Activated B cell treated with CpG ODN at 0.5 μM for 24 hours (primary cell): Measurements from ENCODE around the gene NPAS2. TPM values are rescaled to one million over a fixed set of nuclear protein-coding genes. Genes with fewer than 3 reads are reported as not detected.

ENCODE experiments used
- ATAC-seq: fragments of 200-7000 bp; cut with Tn5 transposase; one replicate; pipeline ENCODE4 v1.10.0; 2021; ENCODE audit warnings: low read depth, mild to moderate bottlenecking, moderate library complexity
- CTCF ChIA-PET: fragments of 350-600 bp; sonication (Branson Sonifier 250); formaldehyde crosslinking; loops from one replicate; lab custom pipeline; 2021; ENCODE audit warnings: antibody characterized with exemption; lab: Charles Lee
- POLR2A ChIA-PET: fragments of 350-600 bp; sonication (Branson Sonifier 250); formaldehyde crosslinking; loops from one replicate; lab custom pipeline; 2021; ENCODE audit warnings: antibody characterized with exemption; lab: Charles Lee
- DNase-seq: peaks from one replicate; pipeline ENCODE4 v3.0.0; 2022
- H3K27ac Mint-ChIP-seq: one replicate; pipeline ENCODE4 v1.8.0; 2020; ENCODE audit warnings: mixed read lengths
- H3K27me3 Mint-ChIP-seq: one replicate; pipeline ENCODE4 v1.8.0; 2021; ENCODE audit warnings: mixed read lengths
- H3K36me3 Mint-ChIP-seq: one replicate; pipeline ENCODE4 v1.8.0; 2021; ENCODE audit warnings: low read depth, mixed read lengths
- H3K4me1 Mint-ChIP-seq: one replicate; pipeline ENCODE4 v1.8.0; 2021; ENCODE audit warnings: mixed read lengths
- H3K4me3 Mint-ChIP-seq: one replicate; pipeline ENCODE4 v1.8.0; 2020; ENCODE audit warnings: mild to moderate bottlenecking, mixed read lengths
- H3K9me3 Mint-ChIP-seq: one replicate; pipeline ENCODE4 v1.8.0; 2020; ENCODE audit warnings: mixed read lengths
- intact Hi-C: fragments of 100-400 bp; cut with micrococcal nuclease; formaldehyde crosslinking; loops from one replicate; pipeline ENCODE4 v1.15.1; 2024
- total RNA-seq: library from RNA; stranded (reverse); gene quantifications from 2 replicates; pipeline ENCODE4 v1.2.3, GENCODE V29; 2022
- TF ChIP-seq, protein P1 (sequence below): fragments of 200-600 bp; IDR thresholded peaks from one replicate; pipeline ENCODE4 v1.8.0; 2022; ENCODE audit warnings: antibody characterized with exemption, mild to moderate bottlenecking

The NPAS2 gene
- total RNA-seq, 1 donor from 2014 or later: not detected

DNA sequence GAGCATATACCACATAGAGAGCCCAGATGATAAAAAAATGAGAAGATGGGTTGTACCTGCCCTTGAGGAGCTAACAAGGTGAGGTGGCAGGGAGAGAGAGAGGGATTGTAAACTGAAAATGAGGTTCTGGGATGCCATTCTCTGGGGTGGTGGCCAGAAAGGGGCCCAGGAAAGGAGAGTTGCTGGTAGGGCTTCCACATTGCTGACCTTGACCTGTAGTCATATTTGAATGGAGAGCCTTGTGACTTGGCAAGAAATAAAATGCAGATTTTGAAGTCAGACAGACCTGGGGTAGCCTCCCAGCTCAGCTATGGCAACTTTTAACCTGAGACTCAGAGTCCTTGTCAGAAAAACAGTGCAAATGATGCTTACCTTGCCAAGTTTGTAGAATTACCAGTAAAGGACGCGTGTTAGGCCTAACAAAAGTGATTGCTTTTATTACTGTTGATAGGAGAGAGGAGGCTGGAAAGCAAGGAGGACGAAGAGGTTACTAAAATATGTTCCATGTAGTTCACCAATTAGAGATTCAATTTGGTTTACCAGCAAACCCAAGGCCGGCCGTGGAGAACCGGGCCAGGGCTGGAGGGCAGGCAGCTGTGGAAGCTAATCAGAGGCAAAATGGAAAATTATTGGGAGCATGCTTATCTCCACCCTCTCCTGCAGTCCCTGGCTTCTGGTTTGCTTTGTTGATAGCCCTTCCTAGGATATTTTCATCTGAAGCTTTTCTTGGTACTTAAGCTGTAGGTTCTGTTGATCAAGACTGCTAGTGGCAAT, 3.9 kb downstream of the NPAS2 start:
- ATAC-seq (no peak), DNase-seq (no peak)
- Mint-ChIP-seq H3K9me3 (peaks cover 13% of the 10 kb centered on the region), H3K36me3 (no peaks in the 10 kb centered on the region), H3K27ac (no peak overlapping the region), H3K27me3 (peaks cover 32% of the 10 kb centered on the region), H3K4me3 (no peak overlapping the region), H3K4me1 (no peaks in the 10 kb centered on the region)
- TF ChIP-seq, protein P1, sequence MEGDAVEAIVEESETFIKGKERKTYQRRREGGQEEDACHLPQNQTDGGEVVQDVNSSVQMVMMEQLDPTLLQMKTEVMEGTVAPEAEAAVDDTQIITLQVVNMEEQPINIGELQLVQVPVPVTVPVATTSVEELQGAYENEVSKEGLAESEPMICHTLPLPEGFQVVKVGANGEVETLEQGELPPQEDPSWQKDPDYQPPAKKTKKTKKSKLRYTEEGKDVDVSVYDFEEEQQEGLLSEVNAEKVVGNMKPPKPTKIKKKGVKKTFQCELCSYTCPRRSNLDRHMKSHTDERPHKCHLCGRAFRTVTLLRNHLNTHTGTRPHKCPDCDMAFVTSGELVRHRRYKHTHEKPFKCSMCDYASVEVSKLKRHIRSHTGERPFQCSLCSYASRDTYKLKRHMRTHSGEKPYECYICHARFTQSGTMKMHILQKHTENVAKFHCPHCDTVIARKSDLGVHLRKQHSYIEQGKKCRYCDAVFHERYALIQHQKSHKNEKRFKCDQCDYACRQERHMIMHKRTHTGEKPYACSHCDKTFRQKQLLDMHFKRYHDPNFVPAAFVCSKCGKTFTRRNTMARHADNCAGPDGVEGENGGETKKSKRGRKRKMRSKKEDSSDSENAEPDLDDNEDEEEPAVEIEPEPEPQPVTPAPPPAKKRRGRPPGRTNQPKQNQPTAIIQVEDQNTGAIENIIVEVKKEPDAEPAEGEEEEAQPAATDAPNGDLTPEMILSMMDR: no peak
- intact Hi-C loops: no loop called here
- POLR2A ChIA-PET: no interaction called here
- CTCF ChIA-PET: no interaction called here

DNA sequence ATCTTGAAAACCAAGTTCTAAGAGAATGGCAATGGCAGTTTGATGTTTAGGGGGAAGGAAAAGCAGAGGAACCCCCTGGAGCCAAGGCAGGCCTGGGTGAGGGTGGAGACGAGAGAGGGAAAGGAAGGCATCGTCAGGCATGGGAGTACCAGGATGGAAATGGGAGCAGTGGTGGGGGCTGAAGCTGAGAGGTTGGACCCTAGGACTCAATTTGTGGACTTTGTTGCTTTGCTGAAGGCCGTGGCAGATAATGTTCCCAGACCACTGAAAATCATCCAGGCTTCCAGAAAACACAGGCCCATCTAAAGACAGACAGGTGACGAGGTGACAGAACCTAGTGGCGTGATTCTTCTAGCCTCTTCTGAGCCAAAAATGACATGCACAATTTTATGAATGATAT, 4.9 kb downstream of the NPAS2 start:
- Mint-ChIP-seq H3K27ac (no peak overlapping the region), H3K4me1 (no peaks in the 10 kb centered on the region), H3K36me3 (no peaks in the 10 kb centered on the region), H3K4me3 (no peak overlapping the region), H3K9me3 (peaks cover 14% of the 10 kb centered on the region), H3K27me3 (peaks cover 31% of the 10 kb centered on the region)
- TF ChIP-seq, protein P1: no peak
- intact Hi-C loops: no loop called here
- ATAC-seq (no peak), DNase-seq (no peak)
- ChIA-PET POLR2A (no interaction called here), CTCF (no interaction called here)

- intact Hi-C loops: no loop called here
- Mint-ChIP-seq H3K27ac (no peak overlapping the region), H3K36me3 (no peaks in the 10 kb centered on the region), H3K4me3 (no peak overlapping the region), H3K9me3 (peaks cover 14% of the 10 kb centered on the region), H3K27me3 (peaks cover 31% of the 10 kb centered on the region), H3K4me1 (no peaks in the 10 kb centered on the region)
- ChIA-PET CTCF (no interaction called here), POLR2A (no interaction called here)
- DNase-seq (no peak), ATAC-seq (no peak)
- TF ChIP-seq, protein P1: no peak
Observed at GRCh38 chr2:100826494-100826893, 6.6 kb downstream of the NPAS2 start.

- ChIA-PET CTCF (no interaction called here), POLR2A (no interaction called here)
- peaks cover 14% of the 10 kb centered on the region for H3K9me3 Mint-ChIP-seq
- no peak overlapping the region for H3K27ac Mint-ChIP-seq
- TF ChIP-seq, protein P1: no peak
- ATAC-seq (no peak), DNase-seq (no peak)
- peaks cover 16% of the 10 kb centered on the region for H3K27me3 Mint-ChIP-seq
- H3K36me3 Mint-ChIP-seq: no peaks in the 10 kb centered on the region
- no peak overlapping the region for H3K4me3 Mint-ChIP-seq
- intact Hi-C loops: no loop called here
- no peaks in the 10 kb centered on the region for H3K4me1 Mint-ChIP-seq
Observed at GRCh38 chr2:100831158-100831750, 11.3 kb downstream of the NPAS2 start.

DNA sequence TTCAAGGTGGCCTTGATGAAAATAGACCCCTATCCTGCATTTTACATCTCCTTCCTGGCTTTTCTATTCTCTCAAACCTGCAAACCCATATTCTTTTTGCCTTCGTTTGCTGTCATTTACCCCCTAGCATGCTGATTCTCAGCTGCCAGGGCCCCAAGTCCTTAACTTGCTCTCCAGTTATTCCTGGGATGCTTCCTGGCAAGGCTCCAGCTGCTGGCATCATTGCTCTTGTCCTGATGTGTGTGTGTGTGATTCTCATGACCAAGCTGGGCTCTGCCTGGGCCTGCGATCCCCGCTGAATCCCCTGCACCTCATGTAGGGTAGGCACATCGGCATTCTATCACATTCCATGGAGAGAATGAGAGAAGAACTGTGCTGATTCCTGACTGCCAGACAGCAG, 11.9 kb downstream of the NPAS2 start:
- H3K9me3 Mint-ChIP-seq: peaks cover 14% of the 10 kb centered on the region
- ChIA-PET CTCF (no interaction called here), POLR2A (no interaction called here)
- DNase-seq: no peak
- intact Hi-C loops: no loop called here
- H3K27me3 Mint-ChIP-seq: peaks cover 17% of the 10 kb centered on the region
- TF ChIP-seq, protein P1: no peak
- H3K27ac Mint-ChIP-seq: no peak overlapping the region
- no peaks in the 10 kb centered on the region for H3K4me1 Mint-ChIP-seq
- no peak for ATAC-seq
- H3K4me3 Mint-ChIP-seq: no peak overlapping the region
- no peaks in the 10 kb centered on the region for H3K36me3 Mint-ChIP-seq
